K562 (cell line): ENCODE results near the gene CIP2A. TPM values are rescaled to one million over a fixed set of nuclear protein-coding genes. Genes with fewer than 3 reads are reported as not detected.

Experiments used
- CHD4 ChIP-seq: fragments of 200-600 bp; sonication (generic); IDR thresholded peaks from 3 replicates; pipeline ENCODE4 v1.6.1; 2012; ENCODE audit warnings: low read depth, mild to moderate bottlenecking, mixed read lengths, low read length, inconsistent platforms; ENCODE audit not compliant: insufficient read depth, insufficient replicate concordance, poor library complexity, severe bottlenecking
- FOXA1 ChIP-seq: fragments of 450-650 bp; IDR thresholded peaks from 2 replicates; pipeline ENCODE4 v1.6.1; 2016; ENCODE audit warnings: mild to moderate bottlenecking, borderline replicate concordance
- HIVEP1 ChIP-seq: fragments of 250-450 bp; sonication (Bioruptor Pico); IDR thresholded peaks from 2 replicates; pipeline ENCODE4 v1.4.0; 2020; ENCODE audit warnings: mild to moderate bottlenecking
- MYC ChIP-seq, 2 experiments: fragments of 250-450 bp in 1 of 2; sonication (Bioruptor Pico) in 1 of 2; IDR thresholded peaks; 2 replicates each; pipeline versions ENCODE4 v1.5.1 to v1.6.1; 2012 to 2021; ENCODE audit warnings: low read depth in 2 of 2, borderline replicate concordance in 1 of 2, improper control_type of control experiment in 1 of 2, low read length in 1 of 2, mild to moderate bottlenecking in 1 of 2, moderate library complexity in 1 of 2
- REST ChIP-seq, 2 experiments: fragments of 450-650 bp; formaldehyde crosslinking in 1 of 2; IDR thresholded peaks; 2 replicates each; pipeline versions ENCODE4 v1.4.0 to v1.6.1; 2014 to 2020; ENCODE audit warnings: mild to moderate bottlenecking in 2 of 2, borderline replicate concordance in 1 of 2, low read depth in 1 of 2
- RNF219 ChIP-seq: fragments of 250-450 bp; sonication (Bioruptor Pico); IDR thresholded peaks from 2 replicates; pipeline ENCODE4 v1.5.0; 2022; ENCODE audit warnings: mild to moderate bottlenecking
- TFAM ChIP-seq: fragments of 250-450 bp; sonication (Bioruptor Pico); conservative IDR thresholded peaks from 2 replicates; pipeline ENCODE4 v1.5.0; 2021; ENCODE audit warnings: mild to moderate bottlenecking, moderate library complexity
- TFAP4 ChIP-seq: sonication (generic); formaldehyde crosslinking; IDR thresholded peaks from 2 replicates; pipeline ENCODE4 v1.8.0; 2022; ENCODE audit warnings: missing genetic modification reagents, mild to moderate bottlenecking, moderate library complexity, borderline replicate concordance
- polyA plus RNA-seq, 8 experiments: library from polyadenylated mRNA; depleted of rRNA in 4 of 8; stranded (reverse) in 5 of 8; unstranded in 3 of 8; fragments of >200 nt; fragmentation: Nextera tagmentation in 2 of 8; fragmentation: Illumina TruSeq in 1 of 8; extraction: Ambion mirVana in 2 of 8; extraction: Trizol in 1 of 8; gene quantifications; 2 replicates each; pipeline versions ENCODE4 v1.2.1 to v1.2.3, GENCODE V29; 2011 to 2014; ENCODE audit warnings: inconsistent platforms in 1 of 8, missing spikeins in 1 of 8
- total RNA-seq, 7 experiments: library from RNA; depleted of rRNA in 6 of 7; stranded (reverse); fragments of >200 nt in 6 of 7; fragmentation: Illumina TruSeq in 2 of 7; extraction: Trizol in 2 of 7; gene quantifications; 2 replicates each; pipeline versions ENCODE4 v1.2.1 to v1.2.3, GENCODE V29; 2011 to 2021; ENCODE audit warnings: low replicate concordance in 1 of 7

The CIP2A gene
- total and polyA plus RNA-seq, 9 of the 15 experiments (the other 6 are each of a cell fraction or from before 2014, with no cell fraction given) = 10.5 to 41.7 (median 31.5) TPM

GRCh38 chr3:108527109-108527508 lies 62.1 kb downstream of the CIP2A start (continued):
- TF ChIP-seq REST (IDR thresholded peaks at IDR 0.05; ENCODE audit: borderline replicate concordance) (no peak), REST (CRISPR knock-in tag; IDR thresholded peaks at IDR 0.05; ENCODE audit: low read depth) (no peak), RNF219 (CRISPR knock-in tag) (no peak), MYC (IDR thresholded peaks at IDR 0.05; ENCODE audit: low read depth, low read length) (no peak), MYC (CRISPR knock-in tag; IDR thresholded peaks at IDR 0.05; ENCODE audit: borderline replicate concordance, low read depth) (no peak), HIVEP1 (CRISPR knock-in tag) (no peak), TFAP4 (CRISPR knock-in tag) (no peak), CHD4 (no peak), TFAM (CRISPR knock-in tag) (no peak), FOXA1 (no peak)
